VCaP (cell line): ENCODE results near the gene FHOD3.

ENCODE experiments used
- H3K27ac ChIP-seq: fragments of 450-650 bp; 2 replicates; pipeline ENCODE4 v1.5.1; 2017
- CTCF ChIP-seq: fragments of 450-650 bp; conservative IDR thresholded peaks from 2 replicates; pipeline ENCODE4 v1.5.1; 2017; ENCODE audit warnings: mild to moderate bottlenecking, moderate library complexity

FHOD3 gene

GRCh38 chr18:36535202-36535935 is 237.9 kb downstream of the FHOD3 start:
- no peak overlapping the region for H3K27ac ChIP-seq
- TF ChIP-seq CTCF: no peak

- H3K27ac ChIP-seq: no peak overlapping the region
- no peak for TF ChIP-seq CTCF
These were observed 238.9 kb downstream of the FHOD3 start for GRCh38 chr18:36536426-36536825.

GRCh38 chr18:36537289-36537688 is 239.8 kb downstream of the FHOD3 start:
- H3K27ac ChIP-seq: no peak overlapping the region
- no peak for TF ChIP-seq CTCF

- no peak for TF ChIP-seq CTCF
- no peak overlapping the region for H3K27ac ChIP-seq
These were observed 242.2 kb downstream of the FHOD3 start for GRCh38 chr18:36539674-36540231.

GRCh38 chr18:36543030-36543429 is 245.5 kb downstream of the FHOD3 start:
- TF ChIP-seq CTCF: no peak
- H3K27ac ChIP-seq: no peak overlapping the region

- TF ChIP-seq CTCF: no peak
- H3K27ac ChIP-seq: no peak overlapping the region
These were observed 246.6 kb downstream of the FHOD3 start for GRCh38 chr18:36543991-36544725.

- no peak overlapping the region for H3K27ac ChIP-seq
- TF ChIP-seq CTCF: no peak
These were observed 248.4 kb downstream of the FHOD3 start for GRCh38 chr18:36545821-36546427.
